SKM-1 treated with dmso at 0.1 percent for 144 hours (cell line): ENCODE results near the gene ARID3C.
"Not testable (repeated sequence)": the region's sequence is repeated elsewhere in the genome, so short reads cannot be mapped to it uniquely, and the experiment has no call there.

Experiments
- DNase-seq: peaks from one replicate; lab custom pipeline; 2025; ENCODE audit not compliant: unreplicated experiment; lab: John Stamatoyannopoulos, UW

Gene ARID3C

GRCh38 chr9:34653151-34654072 is 24.5 kb upstream of the ARID3C start:
- no peak for DNase-seq

- DNase-seq = no peak
Observed at GRCh38 chr9:34652602-34653000, 23.7 kb upstream of the ARID3C start.

GRCh38 chr9:34651876-34652601 is 23.2 kb upstream of the ARID3C start, which contains the start of gene IL11RA:
TSS of gene IL11RA (plus strand) at chr9:34652185. CDS start at chr9:34655218, 3,033 bp downstream.
- no peak for DNase-seq

- no peak for DNase-seq
Observed at GRCh38 chr9:34651321-34651720, 22.5 kb upstream of the ARID3C start.

- no peak for DNase-seq
Observed at GRCh38 chr9:34650816-34651215, 21.9 kb upstream of the ARID3C start.

- DNase-seq = no peak
Observed at GRCh38 chr9:34648673-34649072, 19.8 kb upstream of the ARID3C start.

- no peak for DNase-seq
Observed at GRCh38 chr9:34647651-34648050, 18.8 kb upstream of the ARID3C start.

GRCh38 chr9:34647084-34647403 is 18.2 kb upstream of the ARID3C start:
- DNase-seq = no peak

GRCh38 chr9:34646211-34647083 is 17.6 kb upstream of the ARID3C start, which contains the start of gene GALT:
TSS of gene GALT (plus strand) at chr9:34646675. CDS start at chr9:34646705, 30 bp downstream.
- DNase-seq = peak; percentile 81

GRCh38 chr9:34644766-34645314 is 16.0 kb upstream of the ARID3C start:
- DNase-seq = no peak

GRCh38 chr9:34642679-34643078 is 13.8 kb upstream of the ARID3C start:
- DNase-seq = no peak

GRCh38 chr9:34639322-34639721 is 10.5 kb upstream of the ARID3C start:
- not testable (repeated sequence) for DNase-seq

- no peak for DNase-seq
Observed at GRCh38 chr9:34638138-34638445, 9.2 kb upstream of the ARID3C start.

GRCh38 chr9:34637356-34638137 is 8.7 kb upstream of the ARID3C start, which contains the start of gene SIGMAR1:
TSS of gene SIGMAR1 (minus strand) at chr9:34637787. CDS start at chr9:34637697, 90 bp downstream.
- DNase-seq = peak; percentile 86

- no peak for DNase-seq
Observed at GRCh38 chr9:34636791-34637355, 8.0 kb upstream of the ARID3C start.

- DNase-seq = no peak
Observed at GRCh38 chr9:34635556-34635955, 6.7 kb upstream of the ARID3C start.

- DNase-seq = no peak
Observed at GRCh38 chr9:34634551-34635248, 5.8 kb upstream of the ARID3C start.

GRCh38 chr9:34633851-34634550 is 5.1 kb upstream of the ARID3C start:
- peak; percentile 70 for DNase-seq

GRCh38 chr9:34633166-34633565 is 4.3 kb upstream of the ARID3C start:
- DNase-seq = no peak
